ENCODE measurements around the gene MAP4K5.

The MAP4K5 gene

GRCh38 chr14:50501642-50502041 lies 30.7 kb downstream of the MAP4K5 start:
- H3K9ac ChIP-seq (ENCODE audit: low read length) = no peak overlapping the region
- no peak overlapping the region for H3K4me3 ChIP-seq (ENCODE audit: low read depth, low read length, poor library complexity, severe bottlenecking)
- H3K4me1 ChIP-seq (ENCODE audit: insufficient read depth, low read length, severe bottlenecking) = no peaks in the 10 kb centered on the region
- no peak overlapping the region for H3K4me2 ChIP-seq (ENCODE audit: low read length)
- H4K20me1 ChIP-seq (ENCODE audit: insufficient read depth, low read length) = no peaks in the 10 kb centered on the region
- H3F3A ChIP-seq (ENCODE audit: insufficient read depth, low read length) = no peaks in the 10 kb centered on the region
- peaks cover 13% of the 10 kb centered on the region for H3K79me2 ChIP-seq (ENCODE audit: insufficient read depth, low read length)
- H3K9me2 ChIP-seq (ENCODE audit: low read depth, low read length) = no peaks in the 10 kb centered on the region
- no peak overlapping the region for H3K27ac ChIP-seq (ENCODE audit: low read depth, low read length, poor library complexity, severe bottlenecking)
- H3K27me3 ChIP-seq (ENCODE audit: insufficient read depth, low read length) = no peaks in the 10 kb centered on the region
- no peak for TF ChIP-seq CTCF (IDR thresholded peaks at IDR 0.05; ENCODE audit: low read length)
- TF ChIP-seq EZH2 (IDR thresholded peaks at IDR 0.05; ENCODE audit: borderline replicate concordance, low read length) = no peak
- H3K36me3 ChIP-seq (ENCODE audit: insufficient read depth, low read length) = peaks cover 71% of the 10 kb centered on the region
- H3K9me3 ChIP-seq (ENCODE audit: low read length) = 0 out of 2 replicates have a peak, but pooled peaks cover 3% of the 10 kb centered on the region
- H2AFZ ChIP-seq (ENCODE audit: low read length) = no peak overlapping the region

GRCh38 chr14:50497351-50497750 lies 35.0 kb downstream of the MAP4K5 start:
- Histone ChIP-seq H3K79me2 (ENCODE audit: insufficient read depth, low read length) (no peaks in the 10 kb centered on the region), H4K20me1 (ENCODE audit: insufficient read depth, low read length) (no peaks in the 10 kb centered on the region), H3K9me3 (ENCODE audit: low read length) (peaks cover 12% of the 10 kb centered on the region), H3K4me2 (ENCODE audit: low read length) (no peak overlapping the region), H3K4me3 (ENCODE audit: low read depth, low read length, poor library complexity, severe bottlenecking) (no peak overlapping the region), H3K9me2 (ENCODE audit: low read depth, low read length) (no peaks in the 10 kb centered on the region), H3K27ac (ENCODE audit: low read depth, low read length, poor library complexity, severe bottlenecking) (no peak overlapping the region), H3K4me1 (ENCODE audit: insufficient read depth, low read length, severe bottlenecking) (no peaks in the 10 kb centered on the region), H2AFZ (ENCODE audit: low read length) (no peak overlapping the region), H3K9ac (ENCODE audit: low read length) (no peak overlapping the region), H3F3A (ENCODE audit: insufficient read depth, low read length) (no peaks in the 10 kb centered on the region), H3K27me3 (ENCODE audit: insufficient read depth, low read length) (no peaks in the 10 kb centered on the region), H3K36me3 (ENCODE audit: insufficient read depth, low read length) (peaks cover 65% of the 10 kb centered on the region)
- TF ChIP-seq CTCF (IDR thresholded peaks at IDR 0.05; ENCODE audit: low read length) (no peak), EZH2 (IDR thresholded peaks at IDR 0.05; ENCODE audit: borderline replicate concordance, low read length) (no peak)

GRCh38 chr14:50489851-50490250 lies 42.5 kb downstream of the MAP4K5 start:
- Histone ChIP-seq H3K36me3 (ENCODE audit: insufficient read depth, low read length) (peaks cover 64% of the 10 kb centered on the region), H4K20me1 (ENCODE audit: insufficient read depth, low read length) (no peaks in the 10 kb centered on the region), H3K4me2 (ENCODE audit: low read length) (no peak overlapping the region), H3F3A (ENCODE audit: insufficient read depth, low read length) (no peaks in the 10 kb centered on the region), H3K9ac (ENCODE audit: low read length) (no peak overlapping the region), H3K79me2 (ENCODE audit: insufficient read depth, low read length) (no peaks in the 10 kb centered on the region), H3K4me3 (ENCODE audit: low read depth, low read length, poor library complexity, severe bottlenecking) (no peak overlapping the region), H3K9me3 (ENCODE audit: low read length) (peaks cover 13% of the 10 kb centered on the region; the same call in 1 of the 2 replicates), H3K9me2 (ENCODE audit: low read depth, low read length) (no peaks in the 10 kb centered on the region), H3K4me1 (ENCODE audit: insufficient read depth, low read length, severe bottlenecking) (peaks cover 6% of the 10 kb centered on the region), H3K27ac (ENCODE audit: low read depth, low read length, poor library complexity, severe bottlenecking) (no peak overlapping the region), H3K27me3 (ENCODE audit: insufficient read depth, low read length) (no peaks in the 10 kb centered on the region), H2AFZ (ENCODE audit: low read length) (no peak overlapping the region)
- no peak for TF ChIP-seq EZH2 (IDR thresholded peaks at IDR 0.05; ENCODE audit: borderline replicate concordance, low read length)
- TF ChIP-seq CTCF (IDR thresholded peaks at IDR 0.05; ENCODE audit: low read length) = no peak

All from OCI-LY1 (cell line).